ENCODE data around the gene STOM.

Gene STOM

DNA sequence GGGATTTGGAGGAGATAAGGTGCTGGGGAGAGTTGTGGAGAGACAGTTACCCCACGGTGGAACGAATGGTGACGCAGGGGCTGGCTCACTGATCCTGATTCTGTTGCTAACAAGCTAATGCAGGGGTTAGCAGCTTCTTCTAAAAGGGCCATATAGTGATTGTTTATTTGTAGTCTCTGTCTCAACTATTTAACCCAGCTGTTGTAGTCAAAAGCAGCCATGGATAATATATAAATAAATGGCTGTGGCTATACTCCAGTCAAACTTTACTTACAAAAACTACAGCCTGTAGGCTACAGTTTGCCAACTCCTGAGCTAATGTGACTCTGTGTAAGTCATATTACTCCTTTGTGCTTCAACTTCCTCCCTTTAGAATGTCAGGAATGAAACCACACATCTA, 21.8 kb downstream of the STOM start:
- DNase-seq: no peak

DNA sequence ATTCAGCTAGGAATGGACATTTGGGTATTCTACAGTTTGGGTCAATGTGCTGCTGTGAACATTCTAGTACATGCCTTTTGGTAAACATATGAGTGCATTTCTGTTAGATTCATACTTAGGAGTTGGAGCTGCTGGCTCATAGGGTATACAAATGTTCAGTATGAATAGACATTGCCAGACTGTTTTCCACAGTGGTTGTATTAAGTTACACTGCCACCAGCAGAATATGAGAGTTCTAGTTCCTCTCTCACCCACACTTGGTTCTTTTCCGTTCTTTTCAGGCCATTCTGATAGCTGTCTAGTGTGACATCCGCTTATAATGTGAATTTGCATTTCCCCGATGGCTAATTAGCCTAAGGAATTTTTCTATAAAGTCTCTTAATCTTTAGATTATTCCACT, 25.0 kb downstream of the STOM start:
- DNase-seq: no peak

DNA sequence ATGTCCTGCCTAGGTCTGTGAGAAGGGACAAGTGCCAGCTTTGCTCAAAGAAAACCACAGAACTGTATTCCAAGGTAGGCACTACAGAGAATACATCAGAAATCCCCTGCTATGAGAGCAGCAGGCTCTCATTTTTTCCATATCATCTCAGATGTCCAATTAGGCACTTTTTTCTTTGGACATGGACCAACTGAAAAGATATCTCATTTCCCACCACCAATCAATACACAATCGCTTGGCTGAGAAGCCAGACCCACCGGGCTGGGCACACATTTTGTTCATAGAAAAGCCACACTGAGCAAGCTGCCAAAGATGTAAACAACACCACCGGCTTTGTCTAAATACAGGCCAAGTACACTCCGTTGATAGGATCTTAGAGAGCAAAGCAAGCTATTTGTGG, 25.9 kb downstream of the STOM start:
- DNase-seq: no peak

DNA sequence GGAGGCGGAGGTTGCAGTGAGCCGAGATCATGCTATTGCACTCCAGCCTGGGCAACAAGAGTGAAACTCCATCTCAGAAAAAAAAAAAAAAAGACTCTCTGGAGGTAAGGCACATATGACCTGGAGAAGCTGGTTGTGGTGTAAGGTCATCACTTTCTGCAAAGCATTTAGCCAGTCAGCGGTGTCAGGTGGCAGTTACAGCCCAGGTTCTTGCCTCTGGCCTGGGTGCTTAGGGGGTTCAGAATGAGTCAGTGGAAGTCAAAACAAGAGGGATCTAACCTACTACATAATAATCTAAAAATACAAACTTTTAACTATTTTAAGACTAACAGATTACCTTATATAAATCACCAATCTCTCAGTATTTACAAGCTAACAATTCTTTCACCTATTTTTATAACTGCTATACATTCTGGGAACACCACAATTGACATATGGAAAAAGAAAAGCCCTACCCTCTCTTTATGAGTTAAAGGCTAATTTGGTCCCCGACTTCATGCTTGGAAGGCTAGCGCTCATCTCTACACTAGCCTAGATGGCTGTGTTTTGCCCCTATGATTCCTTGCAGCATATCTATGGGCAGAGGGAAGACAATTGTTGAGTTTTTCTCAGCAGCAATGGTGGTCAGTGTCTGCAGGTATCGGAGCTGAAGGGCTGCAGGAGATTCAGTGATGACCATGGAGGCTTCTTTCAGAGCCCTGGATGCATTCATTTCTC, 29.2 kb downstream of the STOM start:
- DNase-seq: no peak

DNA sequence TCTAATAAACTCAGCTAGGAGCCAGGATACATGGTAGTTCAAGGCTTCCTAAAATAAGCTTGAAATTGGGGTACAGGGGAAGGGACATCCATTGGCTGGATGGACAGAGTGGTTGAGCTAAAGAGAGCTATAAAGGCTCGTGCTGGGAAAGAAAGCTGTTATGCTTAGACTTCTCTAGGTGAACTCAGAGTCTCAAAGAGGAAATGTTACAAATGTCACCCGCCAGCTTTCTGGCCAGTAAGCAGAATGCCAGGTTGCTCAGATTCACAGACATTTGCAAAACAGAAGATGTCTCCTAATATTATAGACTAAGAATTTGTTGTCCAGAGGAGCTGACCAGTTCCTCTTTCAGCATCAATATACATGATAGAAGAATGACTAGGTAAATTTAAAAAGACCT, 30.6 kb downstream of the STOM start:
- no peak for DNase-seq

DNA sequence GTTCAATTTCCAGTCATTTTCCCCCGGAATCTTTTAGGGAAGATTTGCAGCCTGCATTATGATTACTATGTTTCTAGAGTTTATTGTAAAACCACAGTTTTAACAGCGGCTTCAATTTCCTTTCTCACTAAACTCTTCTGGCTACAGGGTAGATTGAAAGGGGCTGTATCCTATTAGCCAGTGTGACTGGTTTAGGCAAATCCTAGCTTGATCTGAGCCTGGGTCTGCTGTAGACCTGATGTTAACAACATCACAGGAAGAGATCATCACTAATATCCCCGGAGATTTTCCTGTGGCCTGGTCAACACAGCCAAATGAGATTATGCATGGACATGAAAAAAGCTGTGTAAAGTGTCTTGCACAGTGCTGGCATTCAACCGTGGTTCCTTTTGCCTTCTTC, 33.4 kb downstream of the STOM start:
- DNase-seq: no peak

DNA sequence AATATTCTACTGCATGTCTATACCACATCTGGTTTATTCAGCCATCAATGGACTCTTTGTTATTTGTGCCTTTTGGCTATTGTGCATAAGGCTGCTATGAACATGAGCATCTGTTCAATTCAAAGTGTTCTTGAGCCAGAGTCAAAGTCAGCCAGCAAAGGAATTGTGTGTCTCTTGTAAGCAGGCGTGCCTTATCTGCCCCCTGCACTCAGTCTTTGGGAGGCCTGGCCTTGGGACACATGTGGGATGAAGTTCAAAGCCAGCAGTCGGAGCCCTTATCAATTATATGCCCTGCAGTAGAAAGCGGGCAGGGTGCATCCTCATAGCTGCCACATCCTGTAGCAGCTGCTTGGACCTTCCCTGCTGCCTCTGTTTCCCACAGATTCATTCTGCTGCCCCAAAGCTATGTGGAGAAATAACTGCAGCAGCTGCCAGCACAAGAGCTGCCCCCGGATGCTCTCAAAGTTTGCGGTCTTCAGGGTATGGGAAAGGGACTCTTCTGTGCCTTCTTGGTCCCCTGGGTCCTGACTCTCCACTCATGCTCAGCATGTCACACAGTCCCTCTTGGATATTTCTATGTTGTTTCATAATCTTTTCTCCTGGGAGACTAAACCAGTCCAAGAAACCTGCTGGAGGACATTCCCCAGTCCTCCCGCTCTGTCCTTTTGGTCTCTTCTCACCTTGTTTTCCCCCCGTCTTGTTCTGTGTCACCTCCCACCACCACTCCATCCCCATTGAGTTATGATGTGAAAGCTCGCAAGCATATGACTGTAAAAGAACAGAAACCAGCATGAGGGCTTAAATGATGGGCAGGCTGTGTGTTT, 35.9 kb downstream of the STOM start:
- DNase-seq: no peak

DNA sequence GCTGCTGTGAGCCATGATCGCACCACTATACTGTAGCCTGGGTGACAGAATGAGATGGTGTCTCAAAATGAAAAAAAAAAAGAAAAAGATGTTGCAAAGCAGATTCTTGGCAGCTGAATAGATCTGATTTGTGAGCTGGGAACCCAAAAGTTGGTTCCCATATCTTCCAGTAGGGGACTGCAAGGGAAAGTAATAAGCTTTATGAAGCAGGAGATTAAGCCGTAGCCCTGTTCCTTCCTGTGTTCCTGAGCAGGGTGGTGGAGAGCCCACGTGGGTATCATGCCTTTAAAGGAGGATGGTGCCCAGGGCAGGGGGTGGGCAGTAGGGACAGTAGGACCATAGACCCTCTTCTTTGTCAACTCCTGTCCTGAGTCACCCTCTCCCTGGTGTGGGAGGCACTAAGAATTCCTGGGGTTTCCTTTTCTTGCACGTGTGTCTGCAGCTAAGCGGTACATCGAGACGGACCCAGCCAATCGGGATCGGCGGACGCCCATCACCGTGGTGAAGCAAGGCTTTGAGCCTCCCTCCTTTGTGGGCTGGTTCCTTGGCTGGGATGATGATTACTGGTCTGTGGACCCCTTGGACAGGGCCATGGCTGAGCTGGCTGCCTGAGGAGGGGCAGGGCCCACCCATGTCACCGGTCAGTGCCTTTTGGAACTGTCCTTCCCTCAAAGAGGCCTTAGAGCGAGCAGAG, 37.9 kb downstream of the STOM start:
- no peak for DNase-seq

DNA sequence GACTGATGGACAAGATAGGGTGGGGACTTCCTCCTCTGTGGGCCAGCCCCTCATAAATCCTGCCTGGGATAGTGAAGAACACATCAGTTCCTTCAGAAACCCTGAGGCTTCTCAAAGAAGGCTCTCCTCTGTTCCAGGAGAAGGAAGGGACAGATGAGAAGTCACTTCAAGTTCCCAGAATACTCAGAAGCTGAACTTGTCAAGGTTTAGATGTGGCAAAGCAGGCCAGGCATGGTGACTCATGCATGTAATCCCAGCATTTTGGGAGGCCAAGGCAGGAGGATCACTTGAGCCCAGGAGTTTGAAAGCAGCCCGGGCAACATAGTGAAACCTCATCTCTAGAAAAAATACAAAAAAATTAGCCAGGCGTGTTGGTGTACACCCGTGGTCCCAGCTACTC, 38.5 kb downstream of the STOM start:
- DNase-seq: no peak

DNA sequence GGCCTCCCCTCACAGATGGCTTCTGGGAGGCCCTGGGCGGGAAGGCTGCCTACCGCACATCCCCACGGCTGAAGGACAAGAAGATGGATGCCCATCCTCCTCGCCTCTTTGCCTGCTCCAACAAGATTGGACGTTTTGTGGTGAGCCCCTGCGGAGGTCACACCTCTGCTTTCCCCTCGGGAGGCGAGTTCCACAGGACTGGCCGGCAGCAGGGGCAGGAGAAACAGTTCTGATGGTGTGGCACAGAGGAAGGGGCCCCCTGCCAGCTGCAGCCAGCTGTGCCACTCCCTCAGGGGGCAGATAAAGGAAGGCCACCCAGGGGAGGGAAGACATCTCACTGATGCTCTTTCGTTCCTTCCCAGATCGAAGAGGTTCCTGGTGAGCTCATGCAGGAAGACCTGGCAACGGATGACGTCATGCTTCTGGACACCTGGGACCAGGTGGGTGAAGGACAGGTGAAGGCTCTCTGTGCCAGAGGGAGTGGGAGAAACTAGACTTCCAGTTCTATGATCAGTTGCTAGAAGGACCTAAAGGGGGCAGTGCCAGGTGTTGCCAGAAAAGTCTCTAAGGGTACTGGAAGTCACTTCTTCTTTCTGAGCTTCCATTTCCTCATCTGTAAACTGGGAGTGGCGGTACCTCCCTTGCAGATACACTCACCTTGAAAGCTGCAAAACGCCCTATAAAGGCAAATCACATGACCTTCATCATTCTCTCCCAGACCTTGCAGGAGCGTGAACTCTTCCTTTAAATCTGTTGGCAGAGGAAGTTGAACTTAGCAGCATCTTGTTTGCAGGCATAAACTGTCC, 41.0 kb downstream of the STOM start:
- DNase-seq: no peak

DNA sequence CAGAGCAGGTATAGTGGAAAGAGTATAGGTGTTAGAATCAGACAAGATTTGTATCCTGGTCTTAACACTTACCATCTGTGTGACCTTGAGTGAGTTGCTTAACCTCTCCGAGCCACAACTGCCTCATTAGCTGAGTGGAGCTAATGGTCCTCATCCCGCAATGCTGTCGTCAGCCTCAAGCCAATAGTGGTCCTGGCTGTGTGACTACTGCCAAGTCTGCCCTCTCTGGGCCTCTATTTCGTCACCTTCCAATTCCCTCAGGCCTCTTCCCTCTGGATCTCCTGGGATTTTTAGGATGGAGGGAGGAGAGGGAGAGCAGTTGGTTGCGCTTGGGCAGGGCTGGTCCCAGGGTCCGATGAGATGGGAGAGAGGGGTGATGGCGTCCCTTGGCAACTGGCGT, 41.6 kb downstream of the STOM start:
- no peak for DNase-seq

DNA sequence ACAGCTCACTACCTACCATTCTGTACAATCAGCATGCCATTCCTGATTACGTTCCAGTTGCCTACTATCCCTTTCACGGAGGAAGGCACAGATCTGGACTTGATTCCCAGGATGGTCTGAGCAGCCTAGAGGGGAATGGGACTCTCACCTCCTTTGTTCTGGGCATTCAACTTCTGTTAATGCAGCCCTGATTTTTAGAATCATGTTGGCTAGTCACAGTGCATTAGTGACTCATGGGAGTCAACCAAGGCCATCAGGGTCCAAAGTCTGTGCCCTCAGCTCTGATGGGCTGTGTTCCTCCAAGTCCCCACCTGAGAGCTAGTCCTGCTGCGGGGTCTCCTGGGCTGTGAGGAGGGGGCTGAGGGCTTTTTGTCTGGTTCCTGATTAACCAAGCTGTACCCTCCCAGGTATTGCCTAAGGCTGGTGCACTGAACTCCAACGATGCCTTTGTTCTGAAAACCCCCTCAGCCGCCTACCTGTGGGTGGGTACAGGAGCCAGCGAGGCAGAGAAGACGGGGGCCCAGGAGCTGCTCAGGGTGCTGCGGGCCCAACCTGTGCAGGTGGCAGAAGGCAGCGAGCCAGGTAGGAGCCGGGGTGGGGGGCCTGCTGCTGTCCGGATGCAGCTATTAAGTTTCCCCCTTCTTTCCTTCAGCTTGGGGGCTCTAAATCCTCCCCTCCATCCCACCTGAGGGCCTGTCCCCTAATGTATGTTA, 43.0 kb downstream of the STOM start:
- DNase-seq: no peak

DNA sequence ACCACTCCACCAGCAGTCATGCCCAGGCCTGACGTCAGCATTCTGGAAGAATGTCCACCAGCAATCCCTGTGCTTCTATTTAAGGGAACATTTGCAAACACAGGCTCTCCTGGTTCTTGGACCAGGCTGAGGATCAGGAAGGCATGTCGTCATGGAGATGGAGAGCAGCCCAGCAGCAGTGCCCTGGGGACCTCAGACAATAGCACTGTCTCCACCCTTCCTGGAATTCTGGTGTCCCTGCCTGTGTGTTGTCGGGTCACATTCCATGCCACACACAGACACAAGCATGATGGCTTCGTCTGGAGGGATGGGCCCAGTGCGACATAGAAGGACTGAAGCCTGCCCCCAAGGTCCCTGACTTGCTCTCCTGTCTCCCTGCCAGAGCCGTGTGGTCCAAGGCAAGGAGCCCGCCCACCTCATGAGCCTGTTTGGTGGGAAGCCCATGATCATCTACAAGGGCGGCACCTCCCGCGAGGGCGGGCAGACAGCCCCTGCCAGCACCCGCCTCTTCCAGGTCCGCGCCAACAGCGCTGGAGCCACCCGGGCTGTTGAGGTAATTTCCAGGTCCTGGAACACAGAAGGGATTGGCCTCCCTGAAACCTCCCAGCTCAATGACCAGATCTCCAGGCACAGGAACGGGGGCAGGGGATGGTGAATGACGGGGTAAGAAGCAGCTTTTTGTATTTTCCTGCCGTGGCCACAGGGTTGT, 43.8 kb downstream of the STOM start:
- no peak for DNase-seq

DNA sequence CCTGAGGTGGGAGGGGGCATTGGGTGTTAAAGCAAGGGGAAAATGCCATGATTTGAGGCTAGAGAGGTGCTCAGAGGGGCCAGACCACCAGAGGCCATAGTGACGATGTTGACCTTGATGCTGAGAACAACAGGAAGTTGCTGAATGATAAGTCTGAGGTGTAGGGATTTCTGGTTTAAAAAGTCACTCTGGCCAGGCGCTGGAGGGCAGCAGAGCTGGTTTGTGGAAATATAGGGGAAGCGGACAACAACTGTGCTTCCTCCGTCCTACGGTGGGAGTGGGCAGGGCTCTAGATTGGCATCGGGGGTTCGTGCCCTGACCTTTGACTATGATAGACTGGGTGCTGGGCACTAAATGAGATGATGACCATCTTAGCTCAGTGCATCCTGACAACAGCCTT, 44.7 kb downstream of the STOM start:
- no peak for DNase-seq

DNA sequence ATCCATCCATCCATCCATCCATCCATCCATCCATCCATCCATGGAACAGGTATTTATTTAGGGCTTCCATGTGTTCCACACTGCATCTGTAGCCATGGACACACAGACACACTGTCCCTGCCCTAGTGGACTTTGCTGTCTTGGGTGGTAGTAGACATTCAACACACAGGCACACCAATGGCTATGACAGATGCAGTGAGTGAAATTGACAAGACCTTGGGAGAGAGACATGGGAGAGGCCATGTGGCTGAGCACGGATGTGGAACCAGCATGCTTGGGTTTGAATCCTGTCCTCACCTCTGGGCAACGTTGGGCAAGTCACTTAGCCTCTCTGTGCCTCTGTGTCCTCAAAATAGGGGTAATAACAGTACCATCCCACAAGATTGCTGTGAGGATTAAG, 45.3 kb downstream of the STOM start:
- DNase-seq: no peak

DNA sequence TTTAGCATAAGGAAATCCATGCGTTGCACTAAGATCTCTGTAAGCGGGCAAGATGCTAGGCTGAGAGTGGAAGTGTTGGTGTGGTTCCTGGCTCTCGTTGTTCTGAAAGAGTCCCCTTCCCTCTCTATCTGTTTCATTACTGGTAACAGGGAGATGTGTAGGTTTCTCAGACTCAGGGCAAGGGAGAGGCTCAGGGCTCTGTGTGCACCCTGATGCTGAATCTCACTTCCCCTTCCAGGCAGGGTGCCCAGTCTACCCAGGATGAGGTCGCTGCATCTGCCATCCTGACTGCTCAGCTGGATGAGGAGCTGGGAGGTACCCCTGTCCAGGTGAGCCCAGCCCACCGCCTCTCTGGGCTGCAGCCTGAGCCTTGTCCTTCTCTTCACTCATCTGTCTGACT, 45.7 kb downstream of the STOM start:
- no peak for DNase-seq

DNA sequence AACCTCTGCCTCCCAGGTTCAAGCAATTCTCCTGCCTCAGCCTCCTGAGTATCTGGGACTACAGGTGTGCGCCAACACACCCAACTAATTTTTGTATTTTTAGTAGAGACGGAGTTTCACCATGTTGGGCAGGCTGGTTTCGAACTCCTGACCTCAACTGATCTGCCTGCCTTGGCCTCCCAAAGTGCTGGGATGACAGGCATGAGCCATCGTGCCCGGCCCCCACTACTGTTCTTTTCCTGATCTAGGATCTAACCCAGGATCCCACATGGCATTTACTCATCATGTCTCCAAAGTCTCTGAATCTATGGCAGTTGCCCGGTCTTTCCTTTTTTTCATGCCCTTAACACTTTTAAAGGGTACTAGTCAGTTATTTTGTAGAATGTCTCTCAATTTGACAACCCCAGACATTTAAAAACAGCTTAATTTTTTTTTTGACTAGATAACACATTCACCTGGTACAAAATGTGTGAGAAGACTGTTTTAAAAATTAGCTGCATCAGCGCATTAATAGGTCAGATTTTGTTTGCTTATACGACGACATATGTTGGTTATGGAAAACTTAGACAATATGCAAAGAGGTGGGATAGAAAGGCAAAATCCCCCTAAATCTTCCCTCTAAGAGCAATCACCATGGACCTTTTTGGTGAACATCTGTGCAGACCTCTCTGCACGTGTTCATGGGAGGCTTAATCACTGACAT, 46.5 kb downstream of the STOM start:
- no peak for DNase-seq

DNA sequence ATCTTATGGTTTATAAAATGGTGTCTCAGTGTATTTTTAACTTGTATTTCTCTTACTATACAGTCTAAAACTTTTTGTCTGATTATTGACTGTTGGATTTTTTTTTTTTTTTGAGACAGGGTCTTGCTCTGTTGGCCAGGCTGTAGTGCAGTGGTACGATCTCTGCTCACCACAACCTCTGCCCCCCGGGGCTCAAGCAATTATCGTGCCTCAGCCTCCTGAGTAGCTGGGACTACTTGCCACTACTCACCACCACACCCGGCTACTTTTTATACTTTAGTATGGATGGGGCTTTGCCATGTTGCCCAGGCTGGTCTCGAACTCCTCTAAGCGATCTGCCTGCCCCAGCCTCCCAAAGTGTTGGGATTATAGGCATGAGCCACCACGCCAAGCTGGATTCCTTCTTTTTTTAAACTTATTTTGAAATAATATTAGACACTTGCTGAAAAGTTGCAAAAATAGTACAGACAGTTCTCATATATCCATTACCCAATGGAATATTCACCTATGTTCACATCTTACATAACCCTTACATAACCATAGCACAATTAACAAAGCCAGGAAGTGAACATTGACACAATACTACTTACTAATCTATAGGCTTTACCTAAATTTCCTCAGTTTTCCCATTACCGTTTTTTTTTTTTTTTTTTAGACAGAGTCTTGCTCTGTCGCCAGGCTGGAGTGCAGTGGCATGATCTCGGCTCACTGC, 47.2 kb downstream of the STOM start:
- no peak for DNase-seq

DNA sequence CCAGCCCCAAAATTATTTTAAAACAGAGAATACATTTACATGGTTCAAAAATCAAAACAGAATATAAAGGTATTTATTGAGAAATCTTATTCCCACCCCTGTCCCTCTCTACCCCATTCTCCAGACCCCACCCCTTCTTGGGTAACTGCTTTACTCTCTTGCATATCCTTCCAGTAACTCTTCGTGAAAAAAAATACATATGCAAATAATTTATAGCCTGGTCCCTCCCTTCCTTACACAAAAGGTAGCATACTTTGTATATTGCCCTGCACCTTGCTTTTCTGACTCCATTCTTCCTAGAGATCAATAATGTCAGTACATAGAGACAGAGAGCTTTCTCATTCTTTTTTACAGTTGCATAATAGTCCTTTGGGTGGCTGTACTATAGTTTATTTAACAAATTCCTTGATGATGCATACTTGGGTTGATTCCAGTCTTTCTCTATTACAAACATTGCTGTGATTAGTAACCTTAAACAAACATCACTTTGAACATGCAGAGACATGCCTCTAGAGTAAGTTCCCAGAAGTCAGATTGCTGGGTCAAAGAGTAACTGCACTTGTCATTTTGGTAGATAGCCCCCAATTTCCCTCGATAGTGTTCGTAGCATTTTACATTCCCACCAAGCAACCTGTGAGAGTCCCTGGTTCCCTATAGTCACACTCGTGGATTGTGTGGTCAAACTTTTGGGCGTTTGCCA, 47.9 kb downstream of the STOM start:
- DNase-seq: no peak

DNA sequence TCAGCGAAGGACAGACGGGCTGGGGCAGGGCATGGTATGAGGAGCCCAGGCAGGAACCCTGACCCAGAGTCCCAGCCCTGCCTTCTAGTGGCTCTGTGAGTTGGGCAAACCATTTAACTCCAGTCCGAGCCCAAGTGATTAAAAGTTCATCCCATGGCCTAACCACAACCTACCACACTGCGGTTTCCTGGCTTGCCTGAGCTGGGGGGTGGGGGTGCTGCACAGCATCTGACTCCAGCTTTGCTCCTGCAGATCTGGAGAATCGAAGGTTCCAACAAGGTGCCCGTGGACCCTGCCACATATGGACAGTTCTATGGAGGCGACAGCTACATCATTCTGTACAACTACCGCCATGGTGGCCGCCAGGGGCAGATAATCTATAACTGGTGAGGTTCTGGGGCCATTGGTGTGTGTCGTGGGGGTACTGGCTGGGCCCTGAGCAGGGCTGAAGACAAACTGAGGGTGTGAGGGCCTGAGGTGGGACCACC, 49.0 kb downstream of the STOM start:
- no peak for DNase-seq

Data from cortex of kidney (tissue), 1 donor.